GM21576 (cell line): ENCODE data around the gene SLC12A7.
"Not testable (repeated sequence)": the region's sequence is repeated elsewhere in the genome, so short reads cannot be mapped to it uniquely, and the experiment has no call there.

ENCODE experiments used
- ATAC-seq: cut with Tn5 transposase; IDR thresholded peaks from one replicate; pipeline ENCODE4 v1.9.1; 2021; ENCODE audit warnings: mild to moderate bottlenecking, moderate library complexity; ENCODE audit not compliant: unreplicated experiment

Gene SLC12A7

DNA sequence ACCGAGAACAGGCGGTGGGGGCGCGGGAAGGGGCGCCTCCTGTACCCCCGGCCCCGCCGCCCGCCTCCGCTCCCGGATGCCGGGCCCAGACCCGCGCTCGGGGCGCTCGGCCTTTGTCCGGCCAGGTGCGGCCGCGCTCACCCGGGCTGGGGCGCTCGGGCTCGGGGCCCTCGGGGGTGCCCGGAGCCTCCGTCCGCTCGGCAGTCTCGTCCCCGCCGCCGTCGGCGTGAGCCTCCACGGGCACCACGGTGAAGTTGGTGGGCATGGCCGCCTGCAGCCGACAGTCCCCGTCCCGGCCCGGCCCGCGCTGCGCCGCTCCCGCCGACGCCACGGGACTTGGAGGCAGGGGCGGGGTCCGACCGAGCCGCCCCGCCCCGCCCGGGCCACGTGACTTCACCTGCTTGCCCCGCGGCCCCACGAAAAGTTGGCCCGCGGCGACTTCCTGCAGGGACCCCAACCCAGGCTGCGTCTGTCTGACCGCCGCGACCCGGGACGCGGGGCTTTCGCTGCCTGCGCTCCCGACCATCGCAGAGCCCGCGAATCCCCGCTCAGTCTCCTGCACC is at the start of gene SLC12A7:
Gene SLC12A7, minus strand, starts transcription at position 337 of the 563 bp plus-strand sequence. Its CDS starts 72 bp downstream, at position 265.
- ATAC-seq: peak; percentile 43

DNA sequence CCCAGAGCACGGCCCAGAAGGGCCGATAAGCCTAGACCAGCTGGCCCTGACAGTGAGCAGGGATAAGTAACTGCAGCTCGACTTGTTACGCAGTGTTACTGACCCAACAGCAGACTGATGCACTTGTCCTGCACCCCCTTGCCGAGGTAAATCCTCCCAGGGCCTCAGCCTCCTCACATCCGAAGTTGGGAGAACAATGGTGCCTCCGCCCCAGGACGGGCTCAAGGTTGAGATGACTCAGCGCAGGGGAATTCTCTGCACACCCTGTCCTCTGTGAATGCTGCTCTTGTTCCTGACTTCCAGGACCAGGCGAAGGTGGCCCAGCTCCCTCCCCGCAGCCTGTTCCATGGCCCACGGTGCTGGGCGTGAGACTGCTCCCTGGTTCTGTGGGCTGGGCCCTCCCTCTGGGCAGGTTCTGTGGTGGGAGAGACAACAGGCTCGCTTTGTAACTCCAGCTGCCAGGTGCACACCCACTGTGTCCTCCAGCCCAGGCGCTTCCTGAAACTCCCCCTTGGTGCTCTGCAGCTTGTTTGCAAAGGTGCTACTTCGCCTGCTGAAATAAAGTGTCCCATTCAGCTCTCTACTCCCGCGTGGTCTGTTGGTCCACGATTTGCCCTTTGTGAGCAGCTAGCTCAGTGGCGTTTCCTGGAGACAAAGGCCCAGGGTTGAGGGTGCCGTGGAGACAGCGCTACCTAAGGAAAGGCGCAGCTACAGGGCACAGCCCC is 49.4 kb upstream of the SLC12A7 start:
- no peak for ATAC-seq

DNA sequence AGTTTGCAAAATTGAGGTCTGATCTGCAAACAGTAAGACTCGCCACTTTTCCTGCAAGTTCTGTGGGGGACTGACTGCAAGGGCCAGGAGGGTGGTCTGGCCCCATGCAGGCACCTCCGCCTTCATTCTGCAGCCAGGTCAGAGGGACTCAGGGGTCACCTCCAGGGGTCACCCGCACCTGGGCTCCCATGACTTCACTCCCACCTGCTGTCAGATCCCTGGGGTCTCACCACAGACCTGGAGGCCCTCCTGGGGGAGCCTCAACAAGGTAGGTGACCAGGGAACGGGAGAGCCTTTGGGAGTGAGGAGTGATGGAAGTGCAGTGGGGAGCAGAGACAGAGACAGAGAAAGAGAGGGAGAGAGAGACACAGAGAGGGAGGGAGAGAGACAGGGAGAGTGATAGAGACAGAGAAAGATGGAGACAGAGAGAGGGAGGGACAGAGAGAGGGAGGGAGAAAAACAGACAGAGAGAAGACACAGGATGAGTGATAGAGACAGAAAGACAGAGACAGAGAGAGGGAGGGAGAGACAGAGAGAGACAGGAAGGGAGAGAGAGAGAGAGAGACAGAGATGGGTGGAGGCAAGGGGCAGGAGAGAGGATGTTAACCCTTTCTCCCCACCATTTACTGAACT is 48.0 kb upstream of the SLC12A7 start:
- no peak for ATAC-seq

DNA sequence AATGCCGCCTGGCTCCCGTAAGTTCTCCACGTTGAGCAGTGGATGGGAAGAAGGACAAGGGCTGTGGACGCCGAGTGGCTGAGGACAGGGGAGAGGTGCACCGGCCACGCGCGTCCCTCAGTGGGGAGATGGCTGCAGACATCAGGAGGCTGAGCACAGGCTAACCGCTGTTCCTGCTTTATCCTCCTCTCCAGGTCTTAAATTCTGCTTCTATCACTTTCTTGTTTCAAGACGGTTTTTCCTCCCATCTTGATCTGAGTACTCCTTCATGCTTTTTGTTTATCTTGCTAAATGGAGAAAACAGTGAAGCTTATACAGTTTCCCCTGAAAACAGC is 47.4 kb upstream of the SLC12A7 start:
- ATAC-seq: no peak

DNA sequence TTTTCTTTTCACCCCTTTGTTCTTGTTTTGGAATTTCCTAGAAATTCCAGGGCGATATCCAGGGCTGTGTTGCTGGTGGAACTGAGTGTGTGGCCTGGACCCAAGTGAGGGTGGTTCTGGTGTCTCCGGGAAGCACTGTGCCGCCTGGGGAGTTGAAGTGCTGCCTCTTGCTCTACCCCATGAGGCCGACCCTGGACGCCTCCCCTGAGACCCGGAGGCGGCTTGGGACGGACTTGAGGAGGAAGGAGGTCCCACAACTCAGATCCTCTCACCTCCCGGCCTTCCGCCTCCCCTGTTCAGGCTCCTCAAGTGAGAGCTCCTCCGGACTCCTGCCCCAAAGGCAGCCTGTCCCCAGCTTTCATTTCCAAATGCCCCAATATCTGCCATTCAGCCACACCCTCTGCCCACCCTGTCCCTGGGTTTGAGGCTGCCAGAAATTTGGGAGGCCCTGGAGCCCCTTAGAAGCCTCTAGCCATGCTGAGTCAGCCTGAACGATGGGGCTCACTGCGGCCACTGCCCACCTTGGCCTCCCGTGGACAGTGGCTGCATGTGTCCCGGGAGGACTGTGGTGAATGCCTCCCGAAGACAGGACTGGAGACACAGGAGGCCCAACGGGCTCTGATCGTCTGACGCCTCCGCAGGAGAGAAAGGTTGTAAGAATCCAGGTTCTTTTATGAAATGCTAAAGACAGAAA is 46.9 kb upstream of the SLC12A7 start:
- no peak for ATAC-seq

DNA sequence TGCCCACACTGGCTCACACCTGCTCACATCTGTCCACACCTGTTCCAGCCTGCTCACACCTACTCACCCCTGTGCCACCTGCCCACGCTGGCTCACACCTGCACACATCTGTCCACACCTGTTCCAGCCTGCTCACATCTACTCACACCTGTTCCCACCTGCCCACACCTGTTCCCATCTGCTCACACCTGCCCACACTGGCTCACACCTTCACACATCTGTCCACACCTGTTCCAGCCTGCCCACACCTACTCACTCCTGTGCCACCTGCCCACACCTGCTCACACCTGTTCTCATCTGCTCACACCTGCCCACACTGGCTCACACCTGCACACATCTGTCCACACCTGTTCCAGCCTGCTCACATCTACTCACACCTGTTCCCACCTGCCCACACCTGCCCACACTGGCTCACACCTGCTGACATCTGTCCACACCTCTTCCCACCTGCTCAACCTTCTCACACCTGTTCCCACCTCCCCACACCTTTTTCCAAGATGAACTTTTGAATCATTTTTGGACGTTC is 45.7 kb upstream of the SLC12A7 start:
- ATAC-seq: not testable (repeated sequence)

DNA sequence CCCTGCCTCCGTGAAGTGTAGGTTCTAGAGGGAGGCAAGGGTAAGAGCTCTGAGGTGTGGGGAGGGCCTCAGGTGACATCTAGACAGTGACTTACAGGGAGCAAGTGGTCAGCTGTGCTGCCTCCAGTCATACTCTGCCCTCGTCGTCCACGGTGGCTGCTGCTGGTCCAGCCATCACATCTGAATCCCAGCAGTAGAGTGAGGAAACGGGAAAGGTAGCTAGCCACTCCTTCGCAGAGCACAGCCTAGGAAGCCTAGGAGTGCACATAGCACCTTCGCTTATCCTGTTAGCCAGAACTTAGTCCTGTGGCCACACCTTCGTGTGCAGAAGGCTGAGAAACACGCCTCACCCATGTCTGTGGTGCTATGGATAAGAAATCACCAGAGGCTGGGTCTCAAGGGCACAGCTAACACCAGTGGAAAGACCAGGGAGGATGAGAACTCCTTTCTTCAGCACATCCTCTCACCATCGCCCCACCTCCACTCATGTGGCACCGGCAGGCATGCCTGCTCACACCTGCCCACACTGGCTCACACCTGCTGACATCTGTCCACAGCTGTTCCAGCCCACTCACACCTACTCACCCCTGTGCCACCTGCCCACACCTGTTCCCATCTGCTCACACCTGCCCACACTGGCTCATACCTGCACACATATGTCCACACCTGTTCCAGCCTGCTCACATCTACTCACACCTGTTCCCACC is 45.0 kb upstream of the SLC12A7 start:
- no peak for ATAC-seq

DNA sequence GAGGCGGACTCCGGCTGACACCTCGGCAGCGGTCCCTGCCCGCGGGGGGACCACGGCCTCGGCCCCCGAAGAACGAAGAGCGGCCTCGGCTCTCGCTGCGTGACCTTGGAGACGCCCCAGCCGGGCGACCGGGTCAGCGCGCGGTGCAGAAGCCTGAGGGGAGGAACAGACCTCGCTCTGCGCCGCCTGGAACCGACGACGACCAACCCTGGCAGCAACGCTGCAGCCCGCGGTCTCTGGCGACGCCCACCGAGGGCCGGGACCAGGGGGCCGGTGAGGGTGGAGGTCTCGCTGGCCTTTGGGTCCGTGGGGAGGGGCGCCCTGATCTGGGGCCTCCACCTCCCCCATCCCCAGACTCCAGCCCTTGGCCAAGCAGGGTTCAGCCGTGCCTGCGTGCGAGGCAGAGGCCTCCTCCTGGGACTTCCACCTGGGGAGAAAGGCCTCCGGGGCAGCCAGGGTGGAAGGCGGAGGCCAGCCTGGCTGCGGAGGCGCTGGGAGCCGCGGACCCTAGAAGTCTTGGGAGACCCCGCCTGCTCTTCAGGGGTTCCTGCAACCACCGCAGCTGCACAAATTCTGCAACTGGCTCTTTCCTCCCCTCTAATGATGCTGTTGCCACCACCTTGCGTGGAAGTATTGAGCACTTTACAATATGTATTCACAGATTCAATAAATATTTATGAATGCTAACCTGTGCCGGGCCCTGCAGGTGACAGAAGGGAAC is 44.3 kb upstream of the SLC12A7 start:
- no peak for ATAC-seq

DNA sequence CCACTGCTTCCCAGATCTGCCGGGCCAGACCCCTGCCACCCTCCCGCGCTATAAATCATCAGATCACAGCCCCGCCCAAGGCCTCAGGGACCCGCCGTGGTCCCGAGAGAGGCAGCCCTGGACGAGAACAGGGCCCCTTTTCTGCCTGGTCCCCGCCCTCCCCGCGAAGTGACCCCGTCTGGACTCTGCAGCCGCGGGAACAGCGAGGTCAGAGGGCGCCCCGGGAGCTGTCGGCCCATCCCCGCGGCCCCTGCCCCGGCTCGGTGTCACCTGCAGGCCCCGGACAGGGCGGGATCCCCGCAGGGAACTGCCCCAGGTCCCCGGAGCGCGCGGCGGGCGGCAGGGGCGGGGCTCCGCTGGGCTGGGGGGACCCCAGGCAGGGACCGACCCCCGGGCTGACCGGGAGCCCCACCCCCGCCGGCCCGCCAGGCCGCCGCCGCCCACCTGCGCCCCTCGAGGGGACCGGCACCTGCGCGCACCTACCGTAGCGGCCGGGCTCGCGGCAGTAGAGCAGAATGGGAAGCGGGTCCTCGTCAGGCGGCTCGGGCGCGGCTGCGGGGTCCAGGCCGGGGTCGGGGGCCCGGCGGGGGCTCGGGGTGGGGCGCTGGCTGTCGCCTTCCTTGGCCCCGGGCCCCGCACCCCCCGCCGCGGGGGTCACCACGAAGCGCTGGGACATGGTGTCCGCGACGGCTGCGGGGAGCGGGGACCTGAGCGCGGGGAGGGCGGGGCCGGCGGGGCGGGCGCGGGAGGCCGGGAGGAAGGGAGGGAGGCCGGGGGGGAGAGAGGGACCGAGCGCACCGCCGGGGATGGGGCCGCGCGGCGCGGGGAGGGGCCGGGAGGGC is 43.5 kb upstream of the SLC12A7 start:
- ATAC-seq: no peak

DNA sequence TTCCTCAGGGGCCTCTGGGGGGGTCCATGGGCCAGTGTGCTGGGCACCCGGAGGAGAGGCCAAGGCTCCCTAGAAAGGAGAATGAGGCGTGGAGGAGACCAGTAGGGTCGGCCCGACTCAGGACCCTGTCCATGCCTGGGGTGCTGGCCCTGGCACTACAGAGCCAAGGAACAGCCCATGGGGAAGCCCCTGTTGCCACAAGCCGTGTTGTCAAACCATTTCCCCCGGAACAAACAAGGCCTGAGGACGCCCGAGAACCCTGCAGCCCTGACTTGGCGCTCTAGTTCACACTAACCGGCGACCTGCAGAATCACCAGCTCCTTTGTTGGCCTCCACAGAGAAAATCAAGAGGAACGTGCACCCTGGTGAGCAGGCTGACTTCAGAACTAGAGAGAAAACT is 41.6 kb upstream of the SLC12A7 start:
- no peak for ATAC-seq

DNA sequence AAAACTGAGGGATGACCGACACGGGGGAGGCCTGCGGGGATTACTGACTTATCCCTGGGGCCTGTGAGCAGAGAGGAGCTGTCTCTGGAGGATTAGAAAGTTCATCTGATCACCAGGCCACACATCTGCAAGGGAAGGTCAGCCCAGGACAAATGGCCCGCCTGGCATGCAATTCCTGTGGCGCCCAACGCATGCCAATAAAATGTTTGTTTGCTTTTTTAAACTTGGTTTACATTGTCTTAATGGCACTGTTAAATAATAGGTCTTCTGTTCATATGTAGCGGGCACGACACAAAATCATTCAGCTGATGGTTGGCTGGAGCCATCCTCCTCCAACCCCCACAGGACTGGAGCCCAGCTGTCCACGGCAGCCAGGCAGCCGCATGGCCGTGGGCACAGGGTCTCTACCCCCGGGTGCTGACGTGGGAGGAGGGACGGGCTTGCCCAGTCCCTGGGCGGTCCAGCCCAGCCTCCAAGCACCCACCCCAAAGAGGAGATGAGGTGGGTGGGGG is 41.0 kb upstream of the SLC12A7 start:
- no peak for ATAC-seq

DNA sequence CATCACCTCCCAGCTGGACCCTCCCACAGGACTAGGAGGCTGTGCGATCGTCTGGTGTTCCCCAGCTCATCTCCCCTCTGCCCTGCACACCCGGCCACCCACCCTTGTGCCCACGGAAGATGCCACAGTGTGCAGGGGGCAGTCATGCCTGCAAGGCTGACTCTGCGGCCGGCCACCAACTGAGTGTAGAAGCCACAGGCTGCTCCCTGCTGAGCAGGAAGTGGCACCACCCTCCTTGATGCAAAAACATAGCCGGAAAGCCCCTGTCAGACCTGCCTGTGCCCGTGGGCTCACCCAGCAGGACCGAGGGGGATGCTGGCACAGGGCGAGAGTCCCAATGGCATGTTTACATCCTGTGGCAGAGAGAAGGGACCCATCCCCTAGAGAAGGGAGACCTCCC is 40.3 kb upstream of the SLC12A7 start:
- ATAC-seq: no peak

DNA sequence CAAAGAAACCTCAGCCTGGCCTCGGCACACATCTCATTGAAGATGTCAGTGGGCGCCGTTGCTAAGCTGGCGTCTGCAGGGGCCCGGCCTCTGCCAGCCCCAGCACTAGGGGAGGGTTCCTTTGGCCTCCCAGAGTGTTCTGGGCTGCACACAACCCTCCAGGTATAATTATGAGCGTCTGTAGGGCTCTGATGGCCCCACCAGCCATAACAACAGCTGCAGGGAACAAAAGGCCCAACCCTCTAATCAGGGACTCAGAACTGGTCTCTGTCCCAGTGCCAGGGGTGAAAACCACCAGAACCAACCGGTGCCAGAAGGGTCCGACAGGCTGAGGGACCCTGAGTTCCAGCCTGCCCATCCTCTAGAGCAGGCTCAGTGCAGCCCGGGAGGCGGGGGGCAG is 39.5 kb upstream of the SLC12A7 start:
- ATAC-seq: no peak

DNA sequence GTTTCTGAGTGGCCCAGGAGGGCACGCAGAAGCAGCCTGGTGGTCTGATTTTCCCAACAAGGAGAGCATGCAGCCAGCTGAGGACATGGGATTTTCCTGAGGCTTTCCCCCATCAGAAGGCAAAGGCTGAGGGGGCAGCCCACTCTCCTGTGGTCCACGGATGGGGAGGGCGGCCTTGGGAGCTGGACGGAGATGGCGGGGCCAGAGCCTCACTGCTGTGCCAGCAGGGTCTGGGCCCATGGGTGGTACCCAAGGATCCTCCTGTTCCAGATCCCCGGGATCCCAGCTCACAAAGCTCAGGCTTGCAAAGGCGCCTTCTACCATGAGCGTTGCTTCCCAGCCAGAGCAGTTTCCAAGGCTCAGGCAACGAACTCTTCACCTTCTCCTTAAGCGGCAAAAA is 39.0 kb upstream of the SLC12A7 start:
- ATAC-seq: no peak

DNA sequence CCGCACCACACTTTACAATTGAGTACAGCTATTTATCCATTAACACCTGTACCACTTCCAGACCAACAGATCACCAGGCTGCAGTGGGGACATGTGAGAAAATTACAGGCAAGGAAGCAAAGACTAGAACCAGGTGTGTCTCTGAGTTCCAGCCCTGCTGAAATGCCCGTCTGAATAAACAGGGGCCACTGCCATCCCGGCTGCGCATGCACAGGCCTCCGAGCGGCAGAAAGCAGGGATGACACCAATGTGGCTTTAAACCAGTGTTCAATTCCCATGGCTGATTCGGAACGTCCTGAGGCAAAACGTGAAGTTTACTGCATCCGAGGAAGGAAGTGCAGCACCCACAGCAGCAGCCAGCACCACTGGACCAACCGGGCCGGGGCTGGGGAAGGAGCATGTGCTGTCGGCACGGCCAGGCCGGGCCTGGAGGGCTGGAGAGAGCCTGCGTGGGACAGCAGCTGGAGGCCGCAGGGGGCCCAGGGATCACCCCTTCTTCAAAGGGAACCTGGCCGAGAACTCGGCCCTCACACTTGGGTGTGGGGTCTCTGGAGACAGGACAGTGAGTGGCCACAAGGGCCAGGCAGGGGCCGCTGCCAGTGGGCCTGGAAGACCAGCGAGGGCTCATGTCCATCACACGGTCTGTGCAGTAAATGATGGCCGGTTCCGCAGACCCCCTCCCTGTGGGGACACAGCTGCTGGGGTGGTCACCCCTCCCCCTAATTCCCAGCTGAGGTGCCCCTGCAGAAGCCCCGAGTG is 33.0 kb upstream of the SLC12A7 start:
- no peak for ATAC-seq

DNA sequence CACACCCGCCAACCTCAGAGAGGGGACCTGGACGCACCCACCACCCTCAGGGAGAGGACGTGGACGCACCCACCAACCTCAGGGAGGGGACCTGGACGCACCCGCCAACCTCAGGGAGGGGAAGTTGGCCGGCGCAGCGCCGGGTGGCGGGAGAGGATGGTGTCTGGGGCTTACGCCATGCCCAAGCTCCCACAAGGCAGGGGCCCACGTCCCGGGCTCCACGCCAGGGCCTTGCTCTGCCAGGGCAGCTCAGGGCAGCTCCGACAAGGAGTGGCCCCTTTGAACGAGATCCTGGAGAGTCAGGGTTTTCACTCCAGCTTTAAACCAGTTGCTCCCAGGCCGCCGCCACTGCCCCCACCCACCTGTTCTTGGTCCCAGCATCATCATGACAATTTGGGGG is 32.2 kb upstream of the SLC12A7 start:
- ATAC-seq: no peak

DNA sequence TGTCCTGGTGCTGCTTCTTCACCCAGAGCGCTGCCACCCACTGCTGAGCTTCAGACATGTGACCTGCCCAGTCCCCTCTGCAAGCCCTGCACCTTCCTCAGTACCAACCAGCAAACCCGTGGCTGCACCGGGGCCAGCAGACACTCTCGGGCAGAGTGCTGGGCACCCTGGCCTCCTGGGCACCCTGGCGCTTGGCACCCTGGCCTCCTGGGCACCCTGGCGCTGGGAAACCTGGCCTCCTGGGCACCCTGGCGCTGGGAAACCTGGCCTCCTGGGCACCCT is 31.7 kb upstream of the SLC12A7 start:
- ATAC-seq: no peak

DNA sequence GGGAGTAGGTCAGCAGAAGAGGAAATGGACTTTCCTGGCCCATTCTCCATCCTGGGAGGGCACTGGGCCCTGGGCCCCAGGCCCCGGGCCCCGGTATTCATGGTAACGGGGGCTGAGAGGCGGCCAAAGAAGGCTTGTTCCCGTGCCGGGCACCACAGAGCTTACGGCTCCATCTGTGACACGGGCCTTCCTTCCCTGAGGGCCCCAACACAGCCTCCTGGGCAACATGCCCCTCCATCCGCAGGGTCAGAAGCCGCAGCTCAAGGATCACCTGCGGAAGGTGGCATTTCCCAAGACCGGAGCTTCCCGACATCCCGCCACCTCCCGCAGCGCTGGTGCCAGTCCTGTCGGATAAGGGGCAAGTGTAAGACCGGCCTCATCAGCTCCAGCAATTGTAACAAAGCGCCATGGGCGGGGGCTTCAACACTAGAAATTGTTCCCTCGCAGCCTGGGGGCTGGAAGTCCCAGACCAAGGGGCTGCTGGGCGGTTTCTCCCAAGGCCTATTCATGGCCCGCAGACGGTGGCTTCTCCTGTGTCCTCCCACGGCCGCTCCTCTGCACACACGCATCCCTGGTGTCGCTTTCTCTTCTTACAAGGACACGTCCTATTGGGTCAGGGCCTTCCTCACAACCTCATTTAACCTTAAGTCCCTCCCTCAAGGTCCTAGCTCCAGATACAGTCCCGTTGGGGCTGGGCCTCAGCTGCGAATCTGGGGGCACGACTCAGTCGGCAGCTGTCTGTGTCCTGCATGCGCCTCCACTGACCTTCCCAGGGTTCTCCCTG is 31.2 kb upstream of the SLC12A7 start:
- ATAC-seq: no peak
